Gastrocnemius medialis (tissue), 4 donors: ENCODE data around the gene ABCA6.

ENCODE experiments used
- POLR2A ChIP-seq, 2 donors: fragments of 450-650 bp; IDR thresholded peaks; one replicate each; pipeline ENCODE4 v1.6.1; 2017; ENCODE audit warnings: antibody characterized with exemption in 2 of 2, mild to moderate bottlenecking in 2 of 2, moderate library complexity in 2 of 2
- TF ChIP-seq, protein P1 (sequence below), 5 experiments: fragments of 450-650 bp in 3 of 5; fragments of 200-600 bp in 2 of 5; sonication (generic) in 2 of 5; IDR thresholded peaks in 4 of 5; conservative IDR thresholded peaks in 1 of 5; 1 replicate in 4 of 5; 2 replicates in 1 of 5; pipeline ENCODE4 v1.5.1; 2016 to 2019; ENCODE audit warnings: antibody characterized with exemption in 5 of 5, mild to moderate bottlenecking in 3 of 5, moderate library complexity in 3 of 5

GRCh38 chr17:69105907-69106730, 35.6 kb downstream of the ABCA6 start:
- TF ChIP-seq, protein P1, sequence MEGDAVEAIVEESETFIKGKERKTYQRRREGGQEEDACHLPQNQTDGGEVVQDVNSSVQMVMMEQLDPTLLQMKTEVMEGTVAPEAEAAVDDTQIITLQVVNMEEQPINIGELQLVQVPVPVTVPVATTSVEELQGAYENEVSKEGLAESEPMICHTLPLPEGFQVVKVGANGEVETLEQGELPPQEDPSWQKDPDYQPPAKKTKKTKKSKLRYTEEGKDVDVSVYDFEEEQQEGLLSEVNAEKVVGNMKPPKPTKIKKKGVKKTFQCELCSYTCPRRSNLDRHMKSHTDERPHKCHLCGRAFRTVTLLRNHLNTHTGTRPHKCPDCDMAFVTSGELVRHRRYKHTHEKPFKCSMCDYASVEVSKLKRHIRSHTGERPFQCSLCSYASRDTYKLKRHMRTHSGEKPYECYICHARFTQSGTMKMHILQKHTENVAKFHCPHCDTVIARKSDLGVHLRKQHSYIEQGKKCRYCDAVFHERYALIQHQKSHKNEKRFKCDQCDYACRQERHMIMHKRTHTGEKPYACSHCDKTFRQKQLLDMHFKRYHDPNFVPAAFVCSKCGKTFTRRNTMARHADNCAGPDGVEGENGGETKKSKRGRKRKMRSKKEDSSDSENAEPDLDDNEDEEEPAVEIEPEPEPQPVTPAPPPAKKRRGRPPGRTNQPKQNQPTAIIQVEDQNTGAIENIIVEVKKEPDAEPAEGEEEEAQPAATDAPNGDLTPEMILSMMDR (IDR thresholded peaks at IDR 0.05 in 4 of 5, conservative IDR thresholded peaks at IDR 0.05 in 1 of 5), result no peak
- TF ChIP-seq POLR2A (IDR thresholded peaks at IDR 0.05), result no peak
